DMS114 treated with DMSO at 0.1 percent for 48 hours (cell line): ENCODE data around the gene ADCY7.

Source experiments
- DNase-seq: peaks from one replicate; lab custom pipeline; 2025; ENCODE audit not compliant: unreplicated experiment; lab: John Stamatoyannopoulos, UW

The ADCY7 gene

GRCh38 chr16:50279504-50279865, 13.1 kb downstream of the ADCY7 start:
- DNase-seq, result no peak

GRCh38 chr16:50280932-50281331, 14.6 kb downstream of the ADCY7 start:
- DNase-seq, result no peak

DNA sequence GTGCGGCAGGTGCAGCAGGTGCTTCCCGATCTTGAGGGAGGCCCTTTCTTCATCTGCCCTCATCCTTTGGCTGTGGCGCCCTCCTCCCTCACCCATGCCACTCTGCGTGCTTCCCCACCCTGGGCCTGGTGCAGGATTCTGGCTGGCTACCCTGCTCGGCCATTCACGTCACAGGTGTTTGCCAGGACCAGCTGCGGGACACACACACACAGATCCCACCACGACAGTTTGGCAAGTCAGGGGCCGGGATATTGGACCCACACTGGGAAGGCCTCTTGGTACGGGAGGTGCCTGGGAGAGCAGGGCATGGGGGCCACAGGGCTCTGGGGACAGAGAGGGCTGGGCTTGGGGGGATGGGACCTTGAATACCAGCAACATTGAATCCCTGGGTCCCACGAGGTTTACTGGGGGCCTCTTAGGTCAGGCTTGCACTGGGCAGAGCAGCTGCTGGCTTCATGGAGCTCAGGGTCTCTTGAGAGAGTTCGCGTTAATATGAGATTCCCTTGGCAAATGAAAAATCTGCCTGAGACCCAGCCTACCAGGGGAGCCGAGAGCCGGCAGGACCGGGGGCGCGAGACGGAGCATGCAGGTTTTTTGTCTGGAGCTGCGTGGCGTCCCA, 15.1 kb downstream of the ADCY7 start:
- DNase-seq, result no peak

- no peak for DNase-seq
These were observed 15.7 kb downstream of the ADCY7 start for GRCh38 chr16:50282010-50282538.

GRCh38 chr16:50282955-50283631, 16.7 kb downstream of the ADCY7 start:
- no peak for DNase-seq

DNA sequence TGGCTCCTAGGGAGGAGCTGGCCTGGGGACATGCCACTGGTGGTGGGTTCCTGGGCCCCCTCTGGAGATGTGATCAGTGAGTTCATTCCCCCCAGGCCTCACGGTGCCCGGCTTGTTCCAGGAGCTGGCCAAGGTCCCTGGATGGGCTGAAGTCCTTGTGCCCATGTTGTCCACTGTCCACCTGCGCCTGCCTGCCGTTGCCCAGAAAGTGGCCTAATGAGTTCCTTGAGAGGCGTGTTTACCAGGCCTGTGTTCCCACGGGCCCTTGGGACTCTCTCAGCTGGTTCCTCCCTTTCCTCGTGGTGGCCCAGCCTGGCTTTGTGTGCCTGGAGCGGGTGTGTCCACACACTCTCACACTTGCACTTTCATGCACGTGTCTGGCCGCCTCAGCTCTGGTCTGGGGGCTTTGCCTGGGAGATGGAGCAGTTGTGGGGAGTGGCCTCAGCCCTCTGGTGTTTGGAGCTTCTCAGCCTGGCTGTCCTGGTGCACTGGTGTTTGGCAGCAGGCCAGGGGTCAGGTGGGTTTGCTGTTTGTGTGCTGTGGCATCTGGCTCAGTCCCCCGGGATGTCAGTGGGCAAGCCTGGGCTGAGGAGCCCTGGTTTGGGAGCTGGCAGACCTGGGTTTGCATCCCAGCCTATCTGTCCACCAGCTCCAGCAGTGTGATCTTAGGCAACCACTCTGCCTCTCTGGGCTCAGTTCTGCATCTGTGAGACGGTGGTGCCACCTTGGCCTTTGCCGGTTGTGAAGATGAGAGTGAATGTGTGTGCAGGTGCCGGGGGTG, 18.0 kb downstream of the ADCY7 start:
- DNase-seq, result no peak

- no peak for DNase-seq
These were observed 19.2 kb downstream of the ADCY7 start for GRCh38 chr16:50285406-50286003.

DNA sequence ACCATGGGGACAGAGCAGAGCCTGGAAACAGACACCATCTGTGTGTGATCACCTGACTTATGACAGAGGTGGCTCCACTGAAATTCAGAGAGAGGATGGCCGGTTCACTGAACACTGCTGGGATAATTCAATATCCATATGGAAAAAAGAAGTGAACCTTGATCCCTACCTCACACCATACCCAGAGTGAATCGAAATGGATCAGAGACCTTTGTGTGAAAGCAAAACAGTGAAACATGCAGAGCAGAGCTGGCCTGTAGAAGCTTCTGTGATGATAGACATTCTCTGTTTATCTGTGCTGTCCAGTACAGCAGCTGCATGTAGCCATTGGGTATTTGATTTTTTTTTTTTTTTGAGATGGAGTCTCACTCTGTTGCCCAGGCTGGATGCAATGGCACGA, 20.3 kb downstream of the ADCY7 start:
- no peak for DNase-seq

- no peak for DNase-seq
These were observed 21.7 kb downstream of the ADCY7 start for GRCh38 chr16:50288026-50288425.

GRCh38 chr16:50288920-50289319, 22.6 kb downstream of the ADCY7 start:
- no peak for DNase-seq

DNA sequence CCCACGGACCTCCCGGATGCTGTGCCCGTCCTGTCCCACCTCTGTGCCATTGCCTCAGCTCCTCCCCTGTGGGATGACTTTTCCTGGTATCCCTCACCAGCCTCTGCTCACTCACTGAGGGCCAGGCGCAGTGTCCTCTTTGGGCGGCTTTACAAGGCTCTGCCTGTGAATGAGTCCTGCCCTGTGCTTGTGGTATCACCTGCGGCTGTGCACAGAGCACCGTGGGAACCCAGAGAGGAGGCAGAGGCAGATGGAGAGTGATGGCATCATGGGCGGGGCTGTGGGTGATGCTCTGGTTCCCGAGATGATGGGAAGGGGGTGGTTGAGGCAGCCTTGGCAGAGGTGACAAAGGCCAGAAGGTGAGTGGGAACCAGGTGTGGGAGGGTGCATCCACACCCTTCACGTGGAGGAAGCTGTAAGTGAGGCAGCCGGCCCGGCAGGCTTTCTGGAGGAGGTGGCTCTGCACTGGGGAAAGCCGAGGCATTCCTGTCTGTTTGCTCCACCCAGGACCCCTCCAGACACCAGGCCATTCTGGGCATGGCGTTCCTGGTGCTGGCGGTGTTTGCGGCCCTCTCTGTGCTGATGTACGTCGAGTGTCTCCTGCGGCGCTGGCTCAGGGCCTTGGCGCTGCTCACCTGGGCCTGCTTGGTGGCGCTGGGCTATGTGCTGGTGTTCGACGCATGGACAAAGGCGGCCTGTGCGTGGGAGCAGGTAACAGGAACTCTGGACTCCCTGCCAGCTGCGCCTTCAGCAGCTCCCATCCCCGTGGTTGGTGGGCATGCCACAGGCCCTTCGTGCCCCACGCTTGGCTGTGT, 23.8 kb downstream of the ADCY7 start:
- no peak for DNase-seq

GRCh38 chr16:50290856-50291255, 24.5 kb downstream of the ADCY7 start:
- DNase-seq, result no peak

DNA sequence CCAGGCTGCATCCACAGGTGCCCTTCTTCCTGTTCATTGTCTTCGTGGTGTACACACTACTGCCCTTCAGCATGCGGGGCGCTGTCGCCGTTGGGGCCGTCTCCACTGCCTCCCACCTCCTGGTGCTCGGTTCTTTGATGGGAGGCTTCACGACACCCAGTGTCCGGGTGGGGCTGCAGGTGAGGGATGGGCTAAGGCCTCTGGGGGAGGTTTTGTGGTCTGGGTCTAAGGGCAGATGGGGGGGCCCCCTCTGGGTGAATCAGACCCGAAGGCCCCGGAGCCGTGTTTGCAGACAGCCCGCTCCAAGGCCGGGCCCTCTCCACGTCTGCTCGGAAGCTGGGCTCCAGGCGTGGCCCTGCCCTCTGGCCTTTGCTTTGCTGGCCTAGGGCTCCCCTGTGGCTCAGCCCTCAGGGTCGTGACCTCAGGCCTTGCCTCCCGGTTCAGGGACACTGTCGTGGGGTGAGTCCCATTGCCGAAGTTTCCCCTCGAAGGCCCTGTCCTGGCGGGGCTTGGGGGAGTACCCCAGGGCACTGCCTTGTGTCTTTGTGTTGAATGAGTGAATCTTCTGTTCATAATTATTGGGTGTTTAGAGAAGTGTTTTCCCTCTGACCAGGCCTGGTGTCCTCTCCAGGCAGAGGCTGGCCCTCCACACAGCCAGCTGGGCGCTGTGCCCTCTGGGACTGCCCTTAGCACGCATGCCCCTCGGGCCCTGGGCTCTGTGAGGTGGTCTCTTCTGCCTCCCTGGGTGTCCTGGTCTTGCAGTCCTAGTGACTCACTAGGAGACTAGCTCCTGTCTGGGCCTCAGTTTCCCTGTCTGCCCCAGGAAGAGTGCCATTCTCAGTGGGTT, 25.6 kb downstream of the ADCY7 start:
- no peak for DNase-seq

GRCh38 chr16:50292566-50292948, 26.2 kb downstream of the ADCY7 start:
- DNase-seq, result no peak

DNA sequence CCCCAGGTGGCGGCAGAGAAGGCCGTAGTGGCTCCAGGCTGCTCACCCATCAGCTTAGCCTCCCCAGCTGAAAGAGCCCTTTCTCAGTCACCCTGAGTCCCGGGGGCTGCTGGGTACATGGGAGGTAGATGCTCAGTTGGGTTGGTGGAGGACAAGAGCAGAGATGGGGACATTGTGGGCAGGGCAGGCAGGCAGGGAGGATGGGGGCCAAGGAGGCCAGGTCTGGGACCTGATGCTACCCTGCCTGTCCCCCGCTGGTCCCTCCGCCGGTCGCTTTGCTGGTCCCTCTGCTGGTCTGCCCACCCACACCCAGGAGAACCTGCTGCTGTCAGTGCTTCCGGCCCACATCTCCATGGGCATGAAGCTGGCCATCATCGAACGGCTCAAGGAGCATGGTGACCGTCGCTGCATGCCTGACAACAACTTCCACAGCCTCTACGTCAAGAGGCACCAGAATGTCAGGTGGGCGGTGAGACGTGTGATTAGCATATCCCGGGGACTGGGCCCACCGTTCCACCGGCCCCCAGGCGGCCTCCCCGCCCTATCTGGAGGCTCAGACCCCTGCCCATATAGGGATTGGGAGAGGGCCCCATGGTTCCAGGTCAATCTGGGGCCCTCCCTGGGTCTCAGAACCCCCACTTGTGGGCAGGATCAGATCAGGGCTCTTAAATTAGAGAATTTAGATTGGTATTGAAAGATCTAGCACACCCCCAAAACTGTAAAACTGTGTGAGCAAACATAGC, 26.9 kb downstream of the ADCY7 start:
- no peak for DNase-seq

DNA sequence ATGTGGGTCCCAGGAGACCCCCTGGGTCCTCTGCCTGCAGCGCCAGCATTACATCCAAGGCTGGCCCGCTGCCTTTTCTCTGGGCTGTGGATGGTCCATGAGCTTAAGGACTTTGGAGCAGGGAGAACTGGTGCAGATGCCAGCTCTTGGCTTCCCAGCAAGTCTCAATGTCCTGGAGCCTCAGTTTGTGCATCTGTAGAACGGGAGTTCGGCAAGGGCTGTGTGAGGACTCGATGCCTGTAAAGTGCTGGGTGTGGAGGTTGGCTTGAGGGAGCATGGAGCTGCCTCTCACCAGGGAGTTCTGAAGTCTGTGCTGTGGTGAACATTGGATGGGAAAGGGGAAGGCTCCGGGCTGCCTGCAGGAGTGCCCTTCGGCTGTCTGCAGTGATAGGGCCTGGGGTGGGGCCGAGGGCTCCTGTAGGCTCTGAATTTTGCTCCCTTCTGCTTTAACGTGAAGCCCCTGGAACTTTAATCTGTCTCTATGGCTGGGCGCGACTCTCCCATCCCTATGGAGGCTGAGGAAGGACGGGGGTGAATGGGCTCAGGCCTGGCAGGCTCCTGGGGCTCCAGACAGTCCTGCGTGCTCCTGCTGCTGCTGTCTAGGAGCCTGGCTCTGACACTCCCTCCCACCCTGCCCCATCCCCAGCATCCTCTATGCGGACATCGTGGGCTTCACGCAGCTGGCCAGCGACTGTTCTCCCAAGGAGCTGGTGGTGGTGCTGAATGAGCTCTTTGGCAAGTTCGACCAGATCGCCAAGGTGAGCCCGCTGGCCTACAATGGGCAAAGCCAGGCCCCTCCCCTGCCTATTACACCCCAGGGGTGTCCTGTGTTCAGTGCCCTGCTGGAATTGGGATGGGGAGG, 27.9 kb downstream of the ADCY7 start:
- DNase-seq, result no peak

DNA sequence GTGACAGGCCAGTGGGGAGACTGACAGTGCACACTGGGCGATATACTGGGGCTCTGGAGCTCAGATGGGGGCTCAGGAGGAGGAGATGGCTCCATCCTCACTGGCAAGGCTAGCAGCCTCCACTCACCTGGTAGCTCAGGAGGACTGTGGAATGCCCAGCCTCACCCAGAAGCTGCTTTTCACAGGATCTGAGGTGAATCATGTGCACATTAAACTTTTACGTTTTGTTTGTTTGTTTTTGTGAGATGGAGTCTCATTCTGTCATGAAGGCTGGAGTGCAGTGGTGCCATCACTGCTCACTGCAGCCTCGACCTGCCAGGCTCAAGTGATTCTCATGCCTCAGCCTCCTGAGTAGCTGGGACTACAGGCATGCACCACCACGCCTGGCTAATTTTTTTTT, 28.6 kb downstream of the ADCY7 start:
- DNase-seq, result no peak

DNA sequence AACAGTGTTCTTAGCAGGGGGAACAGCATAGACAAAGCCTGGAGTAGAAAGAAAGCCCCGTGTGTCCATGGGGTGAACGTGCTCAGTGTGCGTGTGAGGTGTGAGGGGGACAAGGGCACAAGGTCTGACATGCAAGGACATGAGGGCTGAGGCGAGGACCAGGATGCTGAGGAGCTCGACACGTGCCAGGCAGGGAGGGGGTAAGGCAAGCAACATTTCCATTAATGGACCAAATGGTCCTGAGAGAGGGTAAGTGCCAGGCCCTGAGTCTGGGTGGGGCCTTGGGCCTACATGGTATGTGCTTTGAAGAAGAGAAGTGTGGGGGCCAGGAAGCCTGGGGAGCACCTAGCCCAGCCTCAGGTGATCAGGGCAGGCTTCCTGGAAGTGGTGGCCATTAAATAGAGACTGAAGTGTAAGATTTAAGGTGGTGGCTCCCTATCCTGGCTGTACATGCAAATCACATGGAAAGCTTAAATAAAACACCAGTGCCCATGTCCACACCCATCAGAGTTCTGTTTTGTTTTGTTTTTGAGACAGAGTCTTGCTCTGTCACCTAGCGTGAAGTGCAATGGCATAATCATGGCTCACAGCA, 29.3 kb downstream of the ADCY7 start:
- no peak for DNase-seq
